Neural crest cell (in vitro differentiated cells): ENCODE measurements around the gene PCDH1. TPM values are rescaled to one million over a fixed set of nuclear protein-coding genes. Genes with fewer than 3 reads are reported as not detected.

Source experiments
- DNase-seq: peaks from one replicate; pipeline ENCODE4 v3.0.0; 2021; ENCODE audit warnings: low read depth, mixed read lengths, low spot score
- H3K27ac Mint-ChIP-seq: one replicate; pipeline ENCODE4 v1.8.0; 2021; ENCODE audit warnings: mild to moderate bottlenecking, mixed read lengths; ENCODE audit not compliant: unreplicated experiment
- H3K27me3 Mint-ChIP-seq: 2 replicates; pipeline ENCODE4 v1.8.0; 2021; ENCODE audit warnings: low read depth, mild to moderate bottlenecking, mixed read lengths
- H3K36me3 Mint-ChIP-seq: 2 replicates; pipeline ENCODE4 v1.8.0; 2021; ENCODE audit warnings: low read depth, mild to moderate bottlenecking, mixed read lengths
- H3K4me1 Mint-ChIP-seq: 2 replicates; pipeline ENCODE4 v1.8.0; 2021; ENCODE audit warnings: mixed read lengths
- H3K4me3 Mint-ChIP-seq: one replicate; pipeline ENCODE4 v1.8.0; 2021; ENCODE audit warnings: mild to moderate bottlenecking, mixed read lengths
- H3K9me3 Mint-ChIP-seq: 2 replicates; pipeline ENCODE4 v1.8.0; 2021; ENCODE audit warnings: mixed read lengths
- CTCF ChIP-seq: fragments of 200-600 bp; sonication (generic); conservative IDR thresholded peaks from 2 replicates; pipeline ENCODE4 v1.5.0; 2021; ENCODE audit warnings: antibody characterized with exemption, mild to moderate bottlenecking
- total RNA-seq: library from RNA; stranded (reverse); gene quantifications from 2 replicates; pipeline ENCODE4 v1.2.1, GENCODE V29; 2021

The PCDH1 gene
- total RNA-seq, 1 donor from 2014 or later: 17.3 TPM

GRCh38 chr5:141870871-141871270 lies 7.3 kb downstream of the PCDH1 start:
- DNase-seq: no peak
- Mint-ChIP-seq H3K27ac (no peak overlapping the region), H3K36me3 (peaks cover 3% of the 10 kb centered on the region), H3K4me3 (no peak overlapping the region), H3K9me3 (no peaks in the 10 kb centered on the region), H3K4me1 (peaks cover 43% of the 10 kb centered on the region), H3K27me3 (peaks cover 27% of the 10 kb centered on the region)
- no peak for TF ChIP-seq CTCF

GRCh38 chr5:141870228-141870627 lies 8.0 kb downstream of the PCDH1 start:
- no peak for TF ChIP-seq CTCF
- Mint-ChIP-seq H3K4me1 (peaks cover 37% of the 10 kb centered on the region), H3K36me3 (peaks cover 3% of the 10 kb centered on the region), H3K4me3 (no peak overlapping the region), H3K27me3 (peaks cover 20% of the 10 kb centered on the region), H3K27ac (no peak overlapping the region), H3K9me3 (no peaks in the 10 kb centered on the region)
- no peak for DNase-seq

GRCh38 chr5:141869514-141869913 lies 8.7 kb downstream of the PCDH1 start:
- Mint-ChIP-seq H3K27ac (no peak overlapping the region), H3K4me1 (peaks cover 30% of the 10 kb centered on the region), H3K4me3 (no peak overlapping the region), H3K9me3 (no peaks in the 10 kb centered on the region), H3K36me3 (peaks cover 8% of the 10 kb centered on the region), H3K27me3 (peaks cover 13% of the 10 kb centered on the region)
- TF ChIP-seq CTCF: no peak
- DNase-seq: no peak

GRCh38 chr5:141869040-141869439 lies 9.2 kb downstream of the PCDH1 start:
- no peak for TF ChIP-seq CTCF
- peaks cover 25% of the 10 kb centered on the region for H3K4me1 Mint-ChIP-seq
- no peak overlapping the region for H3K27ac Mint-ChIP-seq
- peaks cover 8% of the 10 kb centered on the region for H3K36me3 Mint-ChIP-seq
- H3K27me3 Mint-ChIP-seq: peaks cover 8% of the 10 kb centered on the region
- no peak overlapping the region for H3K4me3 Mint-ChIP-seq
- no peak for DNase-seq
- no peaks in the 10 kb centered on the region for H3K9me3 Mint-ChIP-seq

GRCh38 chr5:141868541-141868940 lies 9.7 kb downstream of the PCDH1 start:
- Mint-ChIP-seq H3K9me3 (no peaks in the 10 kb centered on the region), H3K27me3 (peaks cover 3% of the 10 kb centered on the region), H3K27ac (no peak overlapping the region), H3K4me1 (peaks cover 21% of the 10 kb centered on the region), H3K4me3 (no peak overlapping the region), H3K36me3 (peaks cover 5% of the 10 kb centered on the region)
- no peak for DNase-seq
- no peak for TF ChIP-seq CTCF

- peaks cover under 1% of the 10 kb centered on the region for H3K27me3 Mint-ChIP-seq
- H3K9me3 Mint-ChIP-seq: no peaks in the 10 kb centered on the region
- H3K27ac Mint-ChIP-seq: no peak overlapping the region
- H3K4me3 Mint-ChIP-seq: no peak overlapping the region
- H3K4me1 Mint-ChIP-seq: peaks cover 20% of the 10 kb centered on the region
- no peak for DNase-seq
- H3K36me3 Mint-ChIP-seq: peaks cover 5% of the 10 kb centered on the region
- TF ChIP-seq CTCF: no peak
These were observed 10.6 kb downstream of the PCDH1 start for GRCh38 chr5:141867651-141868050.
